B cell (primary cell): ENCODE results near the gene RNF152.

Experiments used
- EZH2 ChIP-seq: IDR thresholded peaks from 2 replicates; pipeline ENCODE4 v1.6.1; 2012; ENCODE audit warnings: borderline replicate concordance, low read depth, mild to moderate bottlenecking, moderate library complexity, low read length; ENCODE audit not compliant: insufficient read depth, poor library complexity, severe bottlenecking
- TF ChIP-seq, protein P1 (sequence below): fragments of 200-600 bp; IDR thresholded peaks from one replicate; pipeline ENCODE4 v1.8.0; 2022; ENCODE audit warnings: antibody characterized with exemption, mild to moderate bottlenecking

- TF ChIP-seq, protein P1, sequence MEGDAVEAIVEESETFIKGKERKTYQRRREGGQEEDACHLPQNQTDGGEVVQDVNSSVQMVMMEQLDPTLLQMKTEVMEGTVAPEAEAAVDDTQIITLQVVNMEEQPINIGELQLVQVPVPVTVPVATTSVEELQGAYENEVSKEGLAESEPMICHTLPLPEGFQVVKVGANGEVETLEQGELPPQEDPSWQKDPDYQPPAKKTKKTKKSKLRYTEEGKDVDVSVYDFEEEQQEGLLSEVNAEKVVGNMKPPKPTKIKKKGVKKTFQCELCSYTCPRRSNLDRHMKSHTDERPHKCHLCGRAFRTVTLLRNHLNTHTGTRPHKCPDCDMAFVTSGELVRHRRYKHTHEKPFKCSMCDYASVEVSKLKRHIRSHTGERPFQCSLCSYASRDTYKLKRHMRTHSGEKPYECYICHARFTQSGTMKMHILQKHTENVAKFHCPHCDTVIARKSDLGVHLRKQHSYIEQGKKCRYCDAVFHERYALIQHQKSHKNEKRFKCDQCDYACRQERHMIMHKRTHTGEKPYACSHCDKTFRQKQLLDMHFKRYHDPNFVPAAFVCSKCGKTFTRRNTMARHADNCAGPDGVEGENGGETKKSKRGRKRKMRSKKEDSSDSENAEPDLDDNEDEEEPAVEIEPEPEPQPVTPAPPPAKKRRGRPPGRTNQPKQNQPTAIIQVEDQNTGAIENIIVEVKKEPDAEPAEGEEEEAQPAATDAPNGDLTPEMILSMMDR = no peak
- TF ChIP-seq EZH2 = no peak
Observed at GRCh38 chr18:61771861-61772260, 120.9 kb downstream of the RNF152 start.
